WTC11 (cell line): ENCODE results near the gene DLGAP4. TPM values are rescaled to one million over a fixed set of nuclear protein-coding genes. Genes with fewer than 3 reads are reported as not detected.
A peak's percentile ranks its signal among the peaks of the same experiment; 100 is the strongest.

Experiments
- ATAC-seq: fragments of 200-7000 bp; cut with Tn5 transposase; 2 replicates; pipeline ENCODE4 v1.10.0; 2021; ENCODE audit warnings: mild to moderate bottlenecking, moderate library complexity
- CTCF ChIA-PET: fragments of 300-600 bp; sonication (Branson Sonifier 250); formaldehyde crosslinking; loops from one replicate; lab custom pipeline; 2021; ENCODE audit warnings: antibody characterized with exemption; lab: Charles Lee
- POLR2A ChIA-PET: fragments of 350-600 bp; sonication (Branson Sonifier 250); formaldehyde crosslinking; loops from one replicate; lab custom pipeline; 2021; ENCODE audit warnings: antibody characterized with exemption; lab: Charles Lee
- DNase-seq: peaks from one replicate; pipeline ENCODE4 v3.0.0; 2021; ENCODE audit warnings: low spot score
- H3K27ac Mint-ChIP-seq: 2 replicates; pipeline ENCODE4 v1.8.0; 2021; ENCODE audit warnings: mixed read lengths
- H3K27me3 Mint-ChIP-seq: 2 replicates; pipeline ENCODE4 v1.8.0; 2021; ENCODE audit warnings: low read depth, mild to moderate bottlenecking, moderate library complexity, mixed read lengths
- H3K36me3 Mint-ChIP-seq: 2 replicates; pipeline ENCODE4 v1.8.0; 2021; ENCODE audit warnings: mixed read lengths
- H3K4me1 Mint-ChIP-seq: 2 replicates; pipeline ENCODE4 v1.8.0; 2022; ENCODE audit warnings: mixed read lengths
- H3K4me3 Mint-ChIP-seq: 2 replicates; pipeline ENCODE4 v1.8.0; 2021; ENCODE audit warnings: mild to moderate bottlenecking, moderate library complexity, mixed read lengths
- H3K9me3 Mint-ChIP-seq: 2 replicates; pipeline ENCODE4 v1.8.0; 2021; ENCODE audit warnings: mixed read lengths
- CBFB ChIP-seq: sonication (generic); formaldehyde crosslinking; IDR thresholded peaks from 2 replicates; pipeline ENCODE4 v1.8.1; 2022; ENCODE audit warnings: mild to moderate bottlenecking, low read depth, missing genetic modification reagents
- HMGA2 ChIP-seq: fragments of 250-450 bp; sonication (Bioruptor Pico); IDR thresholded peaks from 2 replicates; pipeline ENCODE4 v1.4.0; 2021; ENCODE audit warnings: mild to moderate bottlenecking, moderate library complexity
- HMGXB4 ChIP-seq: sonication (generic); formaldehyde crosslinking; IDR thresholded peaks from 2 replicates; pipeline ENCODE4 v1.8.1; 2023; ENCODE audit warnings: mild to moderate bottlenecking, moderate library complexity, missing genetic modification reagents
- JAZF1 ChIP-seq: fragments of 250-450 bp; sonication (Bioruptor Pico); IDR thresholded peaks from 2 replicates; pipeline ENCODE4 v1.9.0; 2021; ENCODE audit warnings: moderate library complexity, mild to moderate bottlenecking, inconsistent platforms
- KAT7 ChIP-seq: sonication (generic); formaldehyde crosslinking; IDR thresholded peaks from 2 replicates; pipeline ENCODE4 v1.8.1; 2023; ENCODE audit warnings: missing genetic modification reagents, mild to moderate bottlenecking, borderline replicate concordance
- PRDM15 ChIP-seq: sonication (generic); formaldehyde crosslinking; IDR thresholded peaks from 2 replicates; pipeline ENCODE4 v1.8.0; 2022; ENCODE audit warnings: missing genetic modification reagents
- ZNF263 ChIP-seq: sonication (generic); formaldehyde crosslinking; IDR thresholded peaks from 2 replicates; pipeline ENCODE4 v1.8.1; 2022; ENCODE audit warnings: low read depth, mild to moderate bottlenecking, moderate library complexity, missing genetic modification reagents
- ZNF281 ChIP-seq: sonication (generic); formaldehyde crosslinking; IDR thresholded peaks from 2 replicates; pipeline ENCODE4 v1.8.0; 2023; ENCODE audit warnings: mild to moderate bottlenecking, missing genetic modification reagents
- ZNF512 ChIP-seq: sonication (generic); formaldehyde crosslinking; IDR thresholded peaks from 2 replicates; pipeline ENCODE4 v1.8.1; 2022; ENCODE audit warnings: missing genetic modification reagents, borderline replicate concordance
- total RNA-seq: library from RNA; stranded (reverse); gene quantifications from 3 replicates; pipeline ENCODE4 v1.2.3, GENCODE V29; 2021
- TF ChIP-seq, protein P1 (sequence below): sonication (generic); formaldehyde crosslinking; IDR thresholded peaks from 2 replicates; pipeline ENCODE4 v1.8.0; 2022; ENCODE audit warnings: mild to moderate bottlenecking, missing genetic modification reagents
- TF ChIP-seq, protein P2 (sequence below): fragments of 250-450 bp; sonication (Bioruptor Pico); IDR thresholded peaks from 2 replicates; pipeline ENCODE4 v1.9.0; 2021; ENCODE audit warnings: moderate library complexity, mild to moderate bottlenecking, inconsistent platforms, borderline replicate concordance
- TF ChIP-seq, protein P3 (sequence below): sonication (generic); formaldehyde crosslinking; IDR thresholded peaks from 2 replicates; pipeline ENCODE4 v1.8.0; 2022; ENCODE audit warnings: mild to moderate bottlenecking, missing genetic modification reagents

The DLGAP4 gene
- total RNA-seq, 1 experiment from 2014 or later, result 52.6 TPM

DNA sequence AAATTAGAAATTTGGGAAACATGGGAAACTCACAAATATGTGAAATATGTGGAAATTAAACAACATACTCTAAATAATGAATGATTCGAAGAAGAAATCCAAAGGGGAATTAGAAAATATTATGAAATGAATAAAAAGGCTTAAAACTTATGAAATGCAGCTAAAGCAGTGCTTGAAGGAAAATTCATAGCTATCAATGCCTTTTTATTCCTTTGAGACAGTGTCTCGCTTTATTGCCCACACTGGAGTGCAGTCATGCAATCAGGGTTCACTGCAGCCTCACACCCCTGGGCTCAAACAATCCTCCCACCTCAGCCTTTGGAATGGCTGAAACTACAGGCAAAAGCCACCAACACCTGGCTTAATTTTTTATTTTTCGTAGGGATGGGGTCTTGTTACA lies 259.4 kb downstream of the DLGAP4 start (continued):
- TF ChIP-seq PRDM15 (CRISPR knock-in tag) (no peak), JAZF1 (no peak), ZNF281 (no peak), ZNF512 (CRISPR knock-in tag) (no peak)
- TF ChIP-seq, protein P1, sequence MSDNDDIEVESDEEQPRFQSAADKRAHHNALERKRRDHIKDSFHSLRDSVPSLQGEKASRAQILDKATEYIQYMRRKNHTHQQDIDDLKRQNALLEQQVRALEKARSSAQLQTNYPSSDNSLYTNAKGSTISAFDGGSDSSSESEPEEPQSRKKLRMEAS (CRISPR knock-in tag), result no peak
- TF ChIP-seq, all 79 proteins: peak for 0

DNA sequence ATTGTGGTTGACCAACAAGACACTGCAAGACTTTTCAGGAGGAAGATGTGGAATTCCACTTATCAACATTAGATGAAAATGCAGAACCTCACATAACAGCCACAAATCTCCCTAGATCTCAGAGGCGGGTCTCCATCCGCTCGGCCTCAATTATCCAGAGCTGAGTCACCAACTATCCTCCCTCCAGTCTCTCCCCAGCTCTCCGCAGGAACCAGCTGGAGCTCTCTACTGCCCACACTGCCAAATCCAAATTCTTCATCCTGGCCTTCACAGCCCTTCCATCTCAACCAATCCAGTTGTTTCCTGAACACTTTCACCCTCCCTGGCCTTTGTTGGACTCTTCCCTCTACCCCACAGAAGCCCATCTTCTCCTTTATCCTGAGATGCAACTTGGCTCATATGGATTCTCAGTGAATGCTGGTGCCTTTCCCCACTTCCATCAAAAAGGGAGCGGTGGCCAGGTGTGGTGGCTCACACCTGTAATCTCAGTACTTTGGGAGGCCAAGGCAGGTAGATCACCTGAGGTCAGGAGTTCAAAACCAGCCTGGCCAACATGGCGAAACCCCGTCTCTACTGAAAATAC lies 263.8 kb downstream of the DLGAP4 start:
- POLR2A ChIA-PET, result interaction anchor here (1.0 to 2.6 kb wide), 2 partner anchors 35 to 79 kb away, joined by 3 to 16 read pairs; partner anchors contain the start of gene RAB5IF
- H3K27ac Mint-ChIP-seq, result peak overlapping the region; percentile 92
- peaks cover 21% of the 10 kb centered on the region for H3K36me3 Mint-ChIP-seq
- H3K27me3 Mint-ChIP-seq, result peaks cover 4% of the 10 kb centered on the region
- peaks cover 42% of the 10 kb centered on the region for H3K4me1 Mint-ChIP-seq
- H3K9me3 Mint-ChIP-seq, result peaks cover 14% of the 10 kb centered on the region
- H3K4me3 Mint-ChIP-seq, result peak overlapping the region; percentile 80
- ATAC-seq (no peak), DNase-seq (no peak)
- CTCF ChIA-PET, result interaction anchor here (0.9 to 2.9 kb wide), 4 partner anchors 16 to 36 kb away, joined by 3 to 16 read pairs (median 7); partner anchors contain the start of gene RAB5IF
- no peak for TF ChIP-seq ZNF281
- no peak for TF ChIP-seq CBFB (CRISPR knock-in tag)
- TF ChIP-seq, all 79 proteins: peak for 0

DNA sequence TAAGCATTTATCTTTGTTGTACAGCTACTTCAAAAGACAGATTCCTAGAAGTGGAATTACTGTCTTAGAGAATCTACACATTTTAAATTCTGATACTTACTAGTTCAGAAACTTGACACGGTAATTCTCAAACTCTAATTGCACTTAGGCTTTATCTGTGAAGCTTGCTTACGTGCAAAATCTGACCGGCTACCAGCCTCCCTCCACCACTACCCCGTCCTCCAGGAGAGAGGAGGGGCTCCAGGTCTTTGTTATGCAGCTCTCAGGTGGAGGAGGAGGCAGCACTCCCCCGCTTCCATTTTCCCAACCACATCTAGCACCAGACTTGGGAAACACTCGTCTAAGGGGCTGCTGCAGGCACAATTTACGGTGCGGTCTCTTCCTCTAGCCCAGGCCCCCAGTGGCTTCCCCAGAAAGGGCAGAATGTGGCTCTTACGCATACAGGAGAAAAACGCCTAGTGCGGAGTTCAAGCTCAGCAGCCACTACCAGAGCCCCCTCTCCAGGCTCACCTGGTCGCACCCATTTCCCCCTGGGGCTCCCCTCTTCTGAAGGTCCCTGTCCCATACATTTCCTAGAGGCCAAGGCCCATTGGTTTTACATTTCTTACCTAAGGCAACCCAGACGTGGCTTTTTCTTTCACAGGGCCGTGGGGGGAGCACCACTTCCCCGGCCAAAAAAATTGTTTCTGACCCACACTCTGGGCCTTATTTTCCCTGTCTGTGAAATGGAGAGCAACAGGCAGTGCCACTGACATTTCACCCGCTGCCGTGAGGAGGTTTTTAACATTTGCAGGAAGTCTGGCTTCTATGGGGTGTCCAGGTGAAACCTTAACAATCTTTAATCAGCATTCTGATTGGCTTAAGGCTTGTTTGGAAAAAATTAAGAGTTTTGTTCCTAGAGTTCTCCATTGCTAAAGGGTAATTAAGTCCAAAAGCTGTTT lies 265.7 kb downstream of the DLGAP4 start:
- peaks cover 4% of the 10 kb centered on the region; the same call in 1 of the 2 replicates for H3K9me3 Mint-ChIP-seq
- ChIA-PET CTCF (interaction anchor here (0.6 to 3.5 kb wide), 16 partner anchors 10 to 369 kb away, joined by 3 to 32 read pairs (median 4); partner anchors contain the start of gene RAB5IF), POLR2A (interaction anchor here (0.6 to 5.8 kb wide), 10 partner anchors 9 to 264 kb away, joined by 3 to 54 read pairs (median 4); partner anchors contain the start of gene RAB5IF)
- H3K36me3 Mint-ChIP-seq, result peaks cover 10% of the 10 kb centered on the region
- peak overlapping the region; percentile 80 for H3K4me3 Mint-ChIP-seq
- H3K4me1 Mint-ChIP-seq, result peaks cover 59% of the 10 kb centered on the region
- ATAC-seq (peak; percentile 67), DNase-seq (peak; percentile 78)
- no peaks in the 10 kb centered on the region for H3K27me3 Mint-ChIP-seq
- H3K27ac Mint-ChIP-seq, result peak overlapping the region; percentile 99
- TF ChIP-seq, protein P2, sequence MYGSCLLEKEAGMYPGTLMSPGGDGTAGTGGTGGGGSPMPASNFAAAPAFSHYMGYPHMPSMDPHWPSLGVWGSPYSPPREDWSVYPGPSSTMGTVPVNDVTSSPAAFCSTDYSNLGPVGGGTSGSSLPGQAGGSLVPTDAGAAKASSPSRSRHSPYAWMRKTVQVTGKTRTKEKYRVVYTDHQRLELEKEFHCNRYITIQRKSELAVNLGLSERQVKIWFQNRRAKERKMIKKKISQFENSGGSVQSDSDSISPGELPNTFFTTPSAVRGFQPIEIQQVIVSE (CRISPR knock-in tag), result no peak
- TF ChIP-seq HMGA2 (CRISPR knock-in tag) (no peak), HMGXB4 (no peak), KAT7 (CRISPR knock-in tag) (no peak), ZNF263 (CRISPR knock-in tag) (no peak)
- TF ChIP-seq, protein P3, sequence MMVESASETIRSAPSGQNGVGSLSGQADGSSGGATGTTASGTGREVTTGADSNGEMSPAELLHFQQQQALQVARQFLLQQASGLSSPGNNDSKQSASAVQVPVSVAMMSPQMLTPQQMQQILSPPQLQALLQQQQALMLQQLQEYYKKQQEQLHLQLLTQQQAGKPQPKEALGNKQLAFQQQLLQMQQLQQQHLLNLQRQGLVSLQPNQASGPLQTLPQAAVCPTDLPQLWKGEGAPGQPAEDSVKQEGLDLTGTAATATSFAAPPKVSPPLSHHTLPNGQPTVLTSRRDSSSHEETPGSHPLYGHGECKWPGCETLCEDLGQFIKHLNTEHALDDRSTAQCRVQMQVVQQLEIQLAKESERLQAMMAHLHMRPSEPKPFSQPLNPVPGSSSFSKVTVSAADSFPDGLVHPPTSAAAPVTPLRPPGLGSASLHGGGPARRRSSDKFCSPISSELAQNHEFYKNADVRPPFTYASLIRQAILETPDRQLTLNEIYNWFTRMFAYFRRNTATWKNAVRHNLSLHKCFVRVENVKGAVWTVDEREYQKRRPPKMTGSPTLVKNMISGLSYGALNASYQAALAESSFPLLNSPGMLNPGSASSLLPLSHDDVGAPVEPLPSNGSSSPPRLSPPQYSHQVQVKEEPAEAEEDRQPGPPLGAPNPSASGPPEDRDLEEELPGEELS (CRISPR knock-in tag), result no peak
